GM12892 (cell line): Measurements from ENCODE around the gene MPPED1.

Experiments used
- POLR2A ChIP-seq: IDR thresholded peaks from 2 replicates; pipeline ENCODE4 v1.6.1; 2011; ENCODE audit warnings: low read depth, low read length, control low read depth
- POLR2AphosphoS5 ChIP-seq: IDR thresholded peaks from 2 replicates; pipeline ENCODE4 v1.6.1; 2011; ENCODE audit warnings: low read depth, low read length, control low read depth

- TF ChIP-seq POLR2AphosphoS5 (no peak), POLR2A (no peak)
Measured at GRCh38 chr22:43397766-43398165, 14.0 kb upstream of the MPPED1 start.
